HG02943 (cell line): ENCODE measurements around the gene ITIH3.
"Not testable (repeated sequence)": the region's sequence is repeated elsewhere in the genome, so short reads cannot be mapped to it uniquely, and the experiment has no call there.

ENCODE experiments used
- ATAC-seq: cut with Tn5 transposase; IDR thresholded peaks from one replicate; pipeline ENCODE4 v1.9.1; 2021; ENCODE audit warnings: mild to moderate bottlenecking, low read depth, moderate library complexity; ENCODE audit not compliant: unreplicated experiment

Gene ITIH3, protein sequence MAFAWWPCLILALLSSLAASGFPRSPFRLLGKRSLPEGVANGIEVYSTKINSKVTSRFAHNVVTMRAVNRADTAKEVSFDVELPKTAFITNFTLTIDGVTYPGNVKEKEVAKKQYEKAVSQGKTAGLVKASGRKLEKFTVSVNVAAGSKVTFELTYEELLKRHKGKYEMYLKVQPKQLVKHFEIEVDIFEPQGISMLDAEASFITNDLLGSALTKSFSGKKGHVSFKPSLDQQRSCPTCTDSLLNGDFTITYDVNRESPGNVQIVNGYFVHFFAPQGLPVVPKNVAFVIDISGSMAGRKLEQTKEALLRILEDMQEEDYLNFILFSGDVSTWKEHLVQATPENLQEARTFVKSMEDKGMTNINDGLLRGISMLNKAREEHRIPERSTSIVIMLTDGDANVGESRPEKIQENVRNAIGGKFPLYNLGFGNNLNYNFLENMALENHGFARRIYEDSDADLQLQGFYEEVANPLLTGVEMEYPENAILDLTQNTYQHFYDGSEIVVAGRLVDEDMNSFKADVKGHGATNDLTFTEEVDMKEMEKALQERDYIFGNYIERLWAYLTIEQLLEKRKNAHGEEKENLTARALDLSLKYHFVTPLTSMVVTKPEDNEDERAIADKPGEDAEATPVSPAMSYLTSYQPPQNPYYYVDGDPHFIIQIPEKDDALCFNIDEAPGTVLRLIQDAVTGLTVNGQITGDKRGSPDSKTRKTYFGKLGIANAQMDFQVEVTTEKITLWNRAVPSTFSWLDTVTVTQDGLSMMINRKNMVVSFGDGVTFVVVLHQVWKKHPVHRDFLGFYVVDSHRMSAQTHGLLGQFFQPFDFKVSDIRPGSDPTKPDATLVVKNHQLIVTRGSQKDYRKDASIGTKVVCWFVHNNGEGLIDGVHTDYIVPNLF

GRCh38 chr3:52794612-52795099, at the start of gene ITIH3:
Gene ITIH3, plus strand, starts transcription at chr3:52794796. Its CDS starts 8 bp downstream, at chr3:52794804.
- no peak for ATAC-seq

- no peak for ATAC-seq
These were observed 42.4 kb upstream of the ITIH3 start for GRCh38 chr3:52752045-52752660.

- ATAC-seq = no peak
These were observed 40.2 kb upstream of the ITIH3 start for GRCh38 chr3:52754373-52754772.

DNA sequence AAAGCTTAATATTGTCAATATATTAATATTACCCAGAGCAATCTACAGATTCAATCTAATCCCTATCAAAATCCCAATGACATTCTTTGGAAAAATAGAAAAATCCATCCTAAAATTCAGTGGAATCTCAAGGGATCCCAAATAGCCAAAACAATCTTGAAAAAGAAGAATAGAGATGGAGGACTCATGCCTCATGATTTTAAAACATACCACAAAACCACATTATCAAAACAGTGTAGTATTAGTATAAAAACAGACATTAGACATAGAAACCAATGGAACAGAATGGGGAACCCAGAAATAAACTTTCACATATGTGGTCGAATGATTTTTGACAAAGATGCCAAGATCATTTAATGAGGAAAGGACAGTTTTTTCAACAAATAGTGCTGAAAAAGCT, 38.5 kb upstream of the ITIH3 start:
- no peak for ATAC-seq

GRCh38 chr3:52763466-52763865, 31.1 kb upstream of the ITIH3 start:
- no peak for ATAC-seq

GRCh38 chr3:52769786-52770455, 24.7 kb upstream of the ITIH3 start:
- no peak for ATAC-seq

- peak; percentile 94 for ATAC-seq
These were observed 23.9 kb upstream of the ITIH3 start, which contains the start of gene NEK4 for GRCh38 chr3:52770496-52771333. Gene NEK4, minus strand, starts transcription at chr3:52770940. Its CDS starts 194 bp downstream, at chr3:52770746.

- ATAC-seq = peak; percentile 12
These were observed 23.3 kb upstream of the ITIH3 start for GRCh38 chr3:52771334-52771681.

DNA sequence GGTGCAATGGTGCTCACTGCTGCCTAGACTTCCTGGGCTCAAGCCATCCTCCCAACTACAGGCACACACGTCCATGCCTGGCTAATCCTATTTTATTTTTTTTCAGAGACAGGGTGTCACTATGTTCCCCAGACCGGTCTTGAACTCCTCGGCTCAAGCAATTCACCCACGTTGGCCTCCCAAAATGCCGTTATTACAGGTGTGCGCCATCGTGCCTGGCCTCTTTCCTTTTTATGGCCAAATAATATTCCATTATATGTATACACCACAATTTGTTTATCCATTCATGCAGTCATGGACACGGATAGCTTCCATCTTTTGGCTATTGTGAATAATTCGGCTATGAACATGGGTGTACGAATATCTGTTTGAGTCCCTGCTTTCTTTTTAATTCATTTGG, 22.9 kb upstream of the ITIH3 start:
- ATAC-seq = no peak

DNA sequence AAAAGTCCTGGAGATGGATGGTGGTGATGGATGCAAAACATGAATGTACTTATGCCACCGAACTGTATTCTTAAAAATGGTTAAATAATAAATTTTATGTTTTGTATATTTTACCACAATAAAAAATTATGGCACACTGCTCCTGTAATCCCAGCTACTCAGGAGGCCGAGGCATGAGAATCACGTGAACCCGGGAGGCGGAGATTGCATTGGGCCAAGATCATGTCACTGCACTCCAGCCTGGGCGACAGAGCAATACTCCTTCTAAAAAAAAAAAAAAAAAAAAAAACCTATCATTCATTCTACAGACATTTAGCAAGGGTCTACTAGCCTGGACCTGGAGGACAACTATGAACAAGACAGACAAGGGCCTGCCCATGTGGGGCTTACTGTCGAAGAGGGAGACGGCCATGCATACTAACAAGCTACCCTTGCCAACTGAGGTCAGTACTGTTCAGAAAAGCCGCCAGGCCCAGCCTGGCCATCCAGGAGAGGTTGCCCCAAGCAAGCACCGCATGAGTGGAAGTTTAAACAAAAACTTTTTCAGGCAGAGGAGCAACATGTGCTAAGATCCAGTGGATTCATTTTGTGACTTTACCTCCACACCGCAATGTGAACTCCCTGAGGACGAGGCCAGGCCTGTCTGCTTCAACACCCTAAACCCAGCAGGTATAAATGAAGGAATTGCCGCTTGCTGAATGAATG, 21.1 kb upstream of the ITIH3 start:
- ATAC-seq = no peak

GRCh38 chr3:52774066-52774713, 20.4 kb upstream of the ITIH3 start:
- no peak for ATAC-seq

GRCh38 chr3:52774901-52775864, 19.4 kb upstream of the ITIH3 start:
- ATAC-seq = no peak

GRCh38 chr3:52775877-52776276, 18.7 kb upstream of the ITIH3 start:
- no peak for ATAC-seq

DNA sequence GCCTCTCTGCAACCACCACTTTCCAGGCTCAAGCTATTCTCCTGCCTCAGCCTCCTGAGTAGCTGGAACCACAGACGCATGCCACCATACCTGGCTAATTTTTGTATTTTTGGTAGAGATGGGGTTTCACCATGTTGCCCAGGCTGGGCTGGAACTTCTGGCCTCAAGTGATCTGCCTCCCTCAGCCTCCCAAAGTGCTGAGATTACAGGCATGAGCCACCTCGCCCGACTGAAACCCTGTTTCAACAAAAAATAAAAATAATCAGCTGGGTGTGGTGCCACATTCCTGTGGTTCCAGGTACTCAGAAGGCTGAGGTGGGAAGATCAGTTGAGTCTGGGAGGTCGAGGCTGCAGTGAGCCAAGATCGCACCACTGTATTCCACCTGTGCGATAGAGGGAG, 18.1 kb upstream of the ITIH3 start:
- ATAC-seq = not testable (repeated sequence)

DNA sequence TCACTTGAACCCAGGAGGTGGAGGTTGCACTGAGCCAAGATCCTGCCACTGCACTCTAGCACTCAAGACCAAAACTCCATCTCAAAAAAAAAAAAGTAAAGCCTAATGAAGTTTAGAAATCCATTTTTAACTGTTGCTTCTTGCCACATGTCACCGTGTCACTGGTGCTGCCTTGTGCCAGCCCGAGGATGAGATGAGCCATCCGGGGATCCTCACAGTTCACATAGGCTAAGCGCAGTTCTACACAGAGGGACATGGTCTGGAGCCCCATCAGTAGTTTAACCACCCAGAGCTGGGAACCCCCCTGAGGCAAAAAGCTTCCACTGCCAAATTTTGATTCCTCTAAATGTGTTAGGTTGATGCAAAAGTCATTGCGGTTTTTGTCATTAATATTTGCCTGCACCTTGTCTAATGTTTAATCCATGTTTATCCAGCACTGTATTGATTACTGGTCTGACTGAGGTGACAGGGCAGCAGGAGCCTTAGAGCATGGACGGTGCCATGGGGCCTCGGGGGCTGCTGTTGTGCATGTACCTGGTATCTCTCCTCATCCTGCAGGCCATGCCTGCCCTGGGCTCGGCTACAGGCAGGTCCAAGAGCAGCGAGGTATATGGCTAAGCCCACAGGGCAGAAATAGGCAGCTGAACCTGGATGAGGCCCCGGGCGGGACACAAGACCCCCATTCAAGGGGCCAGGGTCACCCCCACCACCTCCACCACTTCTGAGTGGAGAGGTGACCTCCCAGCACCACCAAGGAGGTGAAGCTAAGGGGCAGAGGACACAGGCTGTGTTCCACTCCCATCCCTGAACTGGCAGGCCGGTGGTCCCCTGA, 17.3 kb upstream of the ITIH3 start, which contains the start of gene ITIH1:
ITIH1 (plus strand) TSS at position 473 of the 832 bp plus-strand sequence; CDS start at position 490, 17 bp downstream.
- ATAC-seq = no peak
